Small intestine (tissue), 7 donors: Measurements from ENCODE around the gene POLR3C. TPM values are rescaled to one million over a fixed set of nuclear protein-coding genes. Genes with fewer than 3 reads are reported as not detected.
"Not testable (repeated sequence)": the region's sequence is repeated elsewhere in the genome, so short reads cannot be mapped to it uniquely, and the experiment has no call there.

ENCODE experiments used
- DNase-seq, 2 donors: peaks; one replicate each; pipeline versions ENCODE4 v3.0.0 to v3.0.0-alpha.2; 2013
- FAIRE-seq: peaks from 2 replicates; lab custom pipeline; 2012; peaks lifted over from hg19 to GRCh38; lab: Jason Lieb, UNC
- H3K27ac ChIP-seq, 3 donors: one replicate each; pipeline ENCODE4 v1.5.1; 2013; ENCODE audit warnings: low read length in 2 of 3, mild to moderate bottlenecking in 2 of 3, control low read depth in 1 of 3, inconsistent platforms in 1 of 3, low read depth in 1 of 3, moderate library complexity in 1 of 3
- H3K27me3 ChIP-seq, 3 donors: one replicate each; pipeline ENCODE4 v1.6.1; 2013; ENCODE audit warnings: low read length in 3 of 3, inconsistent platforms in 1 of 3; ENCODE audit not compliant: control insufficient read depth in 3 of 3, insufficient read depth in 3 of 3
- H3K36me3 ChIP-seq, 3 donors: one replicate each; pipeline ENCODE4 v1.6.1; 2013; ENCODE audit warnings: low read length in 3 of 3, inconsistent platforms in 1 of 3, low read depth in 1 of 3, mild to moderate bottlenecking in 1 of 3, moderate library complexity in 1 of 3; ENCODE audit not compliant: control insufficient read depth in 3 of 3, insufficient read depth in 2 of 3
- H3K4me1 ChIP-seq, 3 donors: one replicate each; pipeline ENCODE4 v1.6.1; 2013; ENCODE audit warnings: low read length in 2 of 3, inconsistent platforms in 1 of 3, low read depth in 1 of 3, mild to moderate bottlenecking in 1 of 3, moderate library complexity in 1 of 3; ENCODE audit not compliant: control insufficient read depth in 3 of 3, insufficient read depth in 2 of 3
- H3K4me3 ChIP-seq, 3 donors: one replicate each; pipeline ENCODE4 v1.5.1; 2013; ENCODE audit warnings: low read length in 3 of 3, control low read depth in 1 of 3, inconsistent platforms in 1 of 3, low read depth in 1 of 3, mild to moderate bottlenecking in 1 of 3, moderate library complexity in 1 of 3
- H3K9me3 ChIP-seq, 2 donors: one replicate each; pipeline ENCODE4 v1.6.1; 2013; ENCODE audit warnings: low read depth in 1 of 2, low read length in 1 of 2; ENCODE audit not compliant: control insufficient read depth in 2 of 2, insufficient read depth in 1 of 2
- WGBS, 3 donors: extraction: QIAGEN DNeasy Blood & Tissue Kit; methylation state at CpG; one replicate each; pipeline ENCODE4 v1.1.7; 2013; 5-methylcytosine and 5-hydroxymethylcytosine counted together
- polyA plus RNA-seq, 4 donors: library from polyadenylated mRNA; stranded (reverse) in 3 of 4; unstranded in 1 of 4; fragments of 200-250 nt in 3 of 4; fragments of 120-200 nt in 1 of 4; gene quantifications; one replicate each; pipeline versions ENCODE4 v1.2.1 to v1.2.3, GENCODE V29; 2013
- donor health status: healthy with polysubstance abuse.
- donor health status: control.
- donor health status: control.
- donor health status: Bipolar disorder and iron deficiency.
- donor health status: healthy.

Gene POLR3C
- polyA plus RNA-seq, 4 donors, result 11.6 to 25.2 (median 17.3) TPM

- no peaks in the 10 kb centered on the region for H3K4me1 ChIP-seq
- H3K27ac ChIP-seq, result no peak overlapping the region
- no peak overlapping the region for H3K4me3 ChIP-seq
- DNase-seq, result no peak
- H3K36me3 ChIP-seq, result peaks cover 0 to 3% (median 0%) of the 10 kb centered on the region in 3 donors
- 96 to 99% (median 98%) methylated on average over 4 of the region's 4 CpGs for WGBS, 3 donors
- no peak for FAIRE-seq
- H3K27me3 ChIP-seq, result no peaks in the 10 kb centered on the region
- H3K9me3 ChIP-seq, result no peaks in the 10 kb centered on the region
These were observed 17.6 kb upstream of the POLR3C start for GRCh38 chr1:145806408-145806807.

GRCh38 chr1:145806844-145807243 lies 17.2 kb upstream of the POLR3C start:
- peaks cover 0 to 3% (median 0%) of the 10 kb centered on the region in 3 donors for H3K36me3 ChIP-seq
- H3K27ac ChIP-seq, result no peak overlapping the region
- H3K4me1 ChIP-seq, result no peaks in the 10 kb centered on the region
- DNase-seq (no peak), FAIRE-seq (no peak)
- H3K9me3 ChIP-seq, result no peaks in the 10 kb centered on the region
- 95 to 98% (median 95%) methylated on average over 7 of the region's 7 CpGs for WGBS, 3 donors
- H3K4me3 ChIP-seq, result no peak overlapping the region
- H3K27me3 ChIP-seq, result no peaks in the 10 kb centered on the region

GRCh38 chr1:145812977-145813810 lies 10.8 kb upstream of the POLR3C start:
- not testable (repeated sequence) for H3K36me3 ChIP-seq, DNase-seq, H3K4me3 ChIP-seq, H3K9me3 ChIP-seq, FAIRE-seq, H3K27ac ChIP-seq, H3K27me3 ChIP-seq, H3K4me1 ChIP-seq
- WGBS, 3 donors, result 55 to 90% (median 80%) methylated on average over 5 of the region's 6 CpGs

GRCh38 chr1:145818095-145818494 lies 5.9 kb upstream of the POLR3C start:
- H3K27me3 ChIP-seq, H3K36me3 ChIP-seq, H3K27ac ChIP-seq, H3K9me3 ChIP-seq, H3K4me1 ChIP-seq, H3K4me3 ChIP-seq, DNase-seq, FAIRE-seq: not testable (repeated sequence)
- WGBS, 3 donors, result 62 to 74% (median 69%) methylated on average over 2 to 4 of the region's 6 CpGs

- not testable (repeated sequence) for FAIRE-seq, H3K27me3 ChIP-seq, H3K4me1 ChIP-seq, H3K27ac ChIP-seq, H3K36me3 ChIP-seq, H3K4me3 ChIP-seq, DNase-seq, H3K9me3 ChIP-seq
- 0 to 31% methylated on average over 3 to 4 of the region's 16 CpGs; no CpG with 5 or more reads in 1 of the 3 donors for WGBS, 3 donors
These were observed 1.1 kb upstream of the POLR3C start for GRCh38 chr1:145822779-145823331.

GRCh38 chr1:145824499-145824842 lies 471 bp downstream of the POLR3C start:
- Histone ChIP-seq H3K36me3 (peaks cover 11 to 17% (median 16%) of the 10 kb centered on the region in 3 donors), H3K9me3 (no peaks in the 10 kb centered on the region), H3K27ac (peak overlapping the region; percentile 73 to 93 (median 82)), H3K4me1 (peaks cover 0 to 4% (median 2%) of the 10 kb centered on the region in 3 donors), H3K27me3 (no peaks in the 10 kb centered on the region), H3K4me3 (peak overlapping the region; percentile 65 to 80 (median 75))
- WGBS, 3 donors, result 0 to 1% (median 1%) methylated on average over 7 of the region's 7 CpGs
- FAIRE-seq (no peak), DNase-seq (no peak)

GRCh38 chr1:145826030-145826429 lies 2.0 kb downstream of the POLR3C start:
- H3K9me3 ChIP-seq, result no peaks in the 10 kb centered on the region
- WGBS, 3 donors, result 92 to 94% (median 94%) methylated on average over 2 of the region's 2 CpGs
- no peak for DNase-seq
- H3K4me3 ChIP-seq, result no peak overlapping the region
- no peaks in the 10 kb centered on the region for H3K27me3 ChIP-seq
- H3K4me1 ChIP-seq, result peaks cover 0 to 4% (median 2%) of the 10 kb centered on the region in 3 donors
- H3K36me3 ChIP-seq, result peaks cover 16 to 22% (median 20%) of the 10 kb centered on the region in 3 donors
- FAIRE-seq, result no peak
- H3K27ac ChIP-seq, result no peak overlapping the region

- DNase-seq (no peak), FAIRE-seq (no peak)
- Histone ChIP-seq H3K36me3 (peaks cover 23 to 29% (median 26%) of the 10 kb centered on the region in 3 donors), H3K27me3 (no peaks in the 10 kb centered on the region), H3K4me3 (no peak overlapping the region), H3K27ac (no peak overlapping the region), H3K4me1 (peaks cover 0 to 4% (median 2%) of the 10 kb centered on the region in 3 donors), H3K9me3 (no peaks in the 10 kb centered on the region)
These were observed 4.0 kb downstream of the POLR3C start for GRCh38 chr1:145827966-145828365.
